ENCODE results near the gene B3GAT1.

GRCh38 chr11:134395002-134395401, 17.0 kb downstream of the B3GAT1 start:
- no peak for TF ChIP-seq CTCF (IDR thresholded peaks at IDR 0.05)
- no peak for TF ChIP-seq ZFX (IDR thresholded peaks at IDR 0.05; ENCODE audit: borderline replicate concordance)
